Measurements from ENCODE around the gene SLC66A2.

- TF ChIP-seq CTCF (IDR thresholded peaks at IDR 0.05) (no peak), POLR2A (IDR thresholded peaks at IDR 0.05) (no peak)
Observed at GRCh38 chr18:79884294-79884962, 67.0 kb downstream of the SLC66A2 start.
